ENCODE results near the gene RNFT1. TPM values are rescaled to one million over a fixed set of nuclear protein-coding genes. Genes with fewer than 3 reads are reported as not detected.
"Not testable (repeated sequence)": the region's sequence is repeated elsewhere in the genome, so short reads cannot be mapped to it uniquely, and the experiment has no call there.

The RNFT1 gene
- total RNA-seq, 1 donor from 2014 or later = 17.2 TPM

DNA sequence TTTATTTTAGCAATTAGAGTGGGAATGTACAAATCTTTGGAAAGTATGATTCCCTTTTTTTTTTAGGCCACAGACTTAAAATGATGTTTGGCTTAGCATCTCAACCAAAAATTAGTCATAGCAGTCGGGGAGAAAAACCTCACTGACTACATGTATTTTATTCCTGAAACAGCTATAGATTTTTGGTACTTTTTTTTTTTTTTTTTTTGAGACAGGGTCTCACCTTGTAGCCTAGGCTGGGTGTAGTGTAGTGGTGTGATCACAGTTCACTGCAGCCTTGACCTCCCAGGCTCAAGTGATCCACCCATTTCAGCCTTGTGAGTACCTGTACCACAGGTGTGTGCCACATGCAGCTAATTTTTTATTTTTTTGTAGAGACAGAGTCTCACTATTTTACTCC, 23.4 kb downstream of the RNFT1 start:
- DNase-seq (no peak), ATAC-seq (no peak)
- intact Hi-C loops (cut with micrococcal nuclease) = no loop called here

GRCh38 chr17:59940697-59941096, 23.8 kb downstream of the RNFT1 start:
- ATAC-seq; intact Hi-C loops (cut with micrococcal nuclease); DNase-seq: not testable (repeated sequence)

DNA sequence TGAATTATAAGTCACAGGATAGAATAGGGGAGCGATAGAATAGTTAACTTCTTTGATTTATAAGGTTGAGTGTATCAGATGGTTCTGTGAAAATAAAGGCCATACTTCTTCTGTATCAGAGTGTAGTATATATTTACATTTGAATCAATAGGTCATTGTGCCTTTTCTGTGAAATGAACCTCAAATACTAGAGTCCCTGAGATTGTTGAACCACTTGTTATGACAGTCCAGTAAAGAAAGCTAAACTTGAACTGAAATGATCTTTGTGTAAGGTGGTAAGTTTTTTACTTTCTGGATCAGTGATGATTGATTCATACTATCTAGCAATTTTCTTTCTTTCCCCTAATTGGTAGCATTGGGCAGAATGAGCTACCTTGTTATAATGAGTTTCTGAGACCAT, 31.2 kb downstream of the RNFT1 start:
- DNase-seq; intact Hi-C loops (cut with micrococcal nuclease); ATAC-seq: not testable (repeated sequence)

DNA sequence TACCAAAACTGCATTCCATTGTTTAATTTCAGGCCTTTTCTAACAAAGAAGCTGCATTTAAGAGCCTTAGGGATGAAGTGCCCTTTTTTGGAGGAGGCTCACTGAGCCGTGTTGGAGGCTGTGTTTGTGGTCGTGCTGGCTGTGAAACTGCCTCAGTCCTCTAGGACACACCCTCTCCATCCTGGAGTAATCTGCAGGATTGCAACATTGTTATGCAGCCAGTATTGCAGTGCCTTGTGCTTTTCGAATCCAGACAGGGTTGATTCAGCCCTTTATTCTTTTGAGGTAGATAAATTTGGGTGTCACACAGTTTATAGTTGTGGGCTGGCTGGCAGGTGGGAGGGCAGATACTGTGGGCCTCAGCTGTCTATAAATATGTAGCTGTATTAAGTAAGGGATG, 33.8 kb downstream of the RNFT1 start:
- peak; percentile 54 for ATAC-seq
- DNase-seq; intact Hi-C loops (cut with micrococcal nuclease): not testable (repeated sequence)

GRCh38 chr17:59930121-59930520, 34.4 kb downstream of the RNFT1 start:
- ATAC-seq; intact Hi-C loops (cut with micrococcal nuclease): not testable (repeated sequence)

DNA sequence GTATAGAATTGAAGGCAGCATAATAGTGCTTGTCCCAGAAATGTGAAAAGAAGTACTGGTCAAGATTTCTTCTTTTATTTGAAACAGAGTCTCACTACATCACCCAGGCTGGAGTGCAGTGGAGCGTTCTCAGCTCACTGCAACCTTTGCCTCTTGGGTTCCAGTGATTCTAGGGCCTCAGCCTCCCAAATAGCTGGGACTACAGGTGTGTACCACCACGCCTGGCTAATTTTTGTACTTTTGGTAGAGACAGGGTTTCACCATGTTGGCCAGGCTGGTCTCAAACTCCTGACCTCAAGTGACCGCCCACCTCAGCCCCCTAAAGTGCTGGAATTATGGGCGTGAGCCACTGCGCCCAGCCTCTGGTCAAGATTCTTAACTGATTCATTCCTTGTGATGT, 43.9 kb downstream of the RNFT1 start:
- ATAC-seq; intact Hi-C loops (cut with micrococcal nuclease); DNase-seq: not testable (repeated sequence)

More at GRCh38 chr17:59930121-59930520, 34.4 kb downstream of the RNFT1 start:
- DNase-seq = not testable (repeated sequence)

- DNase-seq = no peak
- intact Hi-C loops (cut with micrococcal nuclease) = no loop called here
- no peak for ATAC-seq
These were observed 48.1 kb downstream of the RNFT1 start for GRCh38 chr17:59916446-59916845.

DNA sequence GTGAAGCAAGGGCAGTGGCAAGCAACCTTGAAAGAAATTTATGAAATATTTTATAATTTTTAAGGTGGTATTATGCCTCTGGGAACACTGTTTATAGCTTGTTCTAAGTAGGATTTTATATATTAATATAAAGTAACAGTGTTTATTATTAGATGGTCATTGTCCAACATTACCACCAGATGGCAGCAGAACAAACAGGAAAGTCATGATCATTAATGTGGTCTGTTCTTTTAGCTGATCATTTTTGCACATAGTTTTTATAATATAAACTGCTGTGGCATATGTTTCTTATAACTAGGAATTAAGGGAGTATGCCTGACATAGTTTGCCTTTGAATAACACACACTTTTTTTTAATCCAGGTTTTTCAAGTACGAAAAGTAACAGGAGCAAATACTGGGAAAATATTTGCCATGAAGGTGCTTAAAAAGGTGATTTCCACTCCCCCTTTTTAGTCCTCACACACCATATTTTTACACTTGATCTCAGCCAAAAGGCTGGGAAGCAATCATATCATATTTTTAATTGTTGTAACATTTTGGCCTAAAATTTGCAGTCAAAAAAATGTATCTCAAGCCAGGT, 50.2 kb downstream of the RNFT1 start:
- DNase-seq = no peak
- intact Hi-C loops (cut with micrococcal nuclease) = no loop called here
- peak; percentile 38 for ATAC-seq

DNA sequence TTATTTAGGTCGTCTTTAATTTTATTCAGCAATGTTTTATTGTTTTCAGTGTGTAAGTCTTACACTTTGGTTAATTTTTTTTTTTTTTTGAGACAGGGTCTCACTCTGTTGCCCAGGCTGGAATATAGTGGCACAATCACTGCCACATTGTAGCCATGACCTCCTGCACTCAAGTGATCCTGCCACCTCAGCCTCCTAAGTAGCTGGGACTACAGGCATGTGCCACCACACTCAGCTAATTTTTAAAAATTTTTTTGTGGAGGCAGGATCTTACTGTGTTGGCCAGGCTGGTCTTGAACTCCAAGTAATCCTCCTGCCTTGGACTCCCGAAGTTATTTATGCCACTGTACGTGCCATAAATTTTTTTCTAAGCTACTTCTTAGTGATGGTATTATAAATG, 57.1 kb downstream of the RNFT1 start:
- no peak for DNase-seq
- intact Hi-C loops (cut with micrococcal nuclease) = no loop called here
- no peak for ATAC-seq

DNA sequence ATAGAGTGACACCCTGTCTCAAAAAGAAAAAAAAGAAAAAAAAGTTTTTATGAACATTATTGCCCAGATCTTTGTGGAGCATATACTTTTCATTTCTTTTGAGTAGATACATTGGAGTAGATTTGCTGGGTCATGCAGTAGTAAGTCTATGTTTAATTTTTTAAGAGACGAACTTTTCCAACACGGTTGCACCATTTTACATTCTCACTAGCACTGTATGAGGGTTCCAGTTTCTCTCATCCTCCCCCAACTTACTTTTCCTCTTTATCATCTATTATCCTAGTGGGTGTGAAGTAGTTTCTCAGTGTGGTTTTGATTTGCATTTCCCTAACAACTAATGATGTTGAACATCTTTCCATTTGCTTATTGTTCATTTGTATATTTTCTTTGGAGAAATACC, 61.1 kb downstream of the RNFT1 start:
- DNase-seq (no peak), ATAC-seq (no peak)
- intact Hi-C loops (cut with micrococcal nuclease) = no loop called here

Other genes starting within 250 kb of the RNFT1 start
- 6.6 TPM for gene TUBD1, start 71.8 kb downstream of the RNFT1 start, total RNA-seq
- 23.4 TPM for gene RPS6KB1, start 71.6 kb downstream of the RNFT1 start, total RNA-seq
- 12.2 TPM for gene HEATR6, start 114.2 kb upstream of the RNFT1 start, total RNA-seq
- 17.0 TPM for gene CA4, start 185.2 kb upstream of the RNFT1 start, total RNA-seq